HG03095 (cell line): ENCODE data around the gene UBE2E2.
A peak's percentile ranks its signal among the peaks of the same experiment; 100 is the strongest.

Experiments used
- ATAC-seq: cut with Tn5 transposase; IDR thresholded peaks from one replicate; pipeline ENCODE4 v1.9.1; 2021; ENCODE audit warnings: moderate library complexity; ENCODE audit not compliant: unreplicated experiment

The UBE2E2 gene

GRCh38 chr3:23567917-23568316, 364.8 kb downstream of the UBE2E2 start:
- no peak for ATAC-seq

GRCh38 chr3:23573827-23574226, 370.7 kb downstream of the UBE2E2 start:
- ATAC-seq, result no peak

GRCh38 chr3:23574822-23575315, 371.7 kb downstream of the UBE2E2 start:
- no peak for ATAC-seq

- no peak for ATAC-seq
These were observed 372.6 kb downstream of the UBE2E2 start for GRCh38 chr3:23575697-23576096.

DNA sequence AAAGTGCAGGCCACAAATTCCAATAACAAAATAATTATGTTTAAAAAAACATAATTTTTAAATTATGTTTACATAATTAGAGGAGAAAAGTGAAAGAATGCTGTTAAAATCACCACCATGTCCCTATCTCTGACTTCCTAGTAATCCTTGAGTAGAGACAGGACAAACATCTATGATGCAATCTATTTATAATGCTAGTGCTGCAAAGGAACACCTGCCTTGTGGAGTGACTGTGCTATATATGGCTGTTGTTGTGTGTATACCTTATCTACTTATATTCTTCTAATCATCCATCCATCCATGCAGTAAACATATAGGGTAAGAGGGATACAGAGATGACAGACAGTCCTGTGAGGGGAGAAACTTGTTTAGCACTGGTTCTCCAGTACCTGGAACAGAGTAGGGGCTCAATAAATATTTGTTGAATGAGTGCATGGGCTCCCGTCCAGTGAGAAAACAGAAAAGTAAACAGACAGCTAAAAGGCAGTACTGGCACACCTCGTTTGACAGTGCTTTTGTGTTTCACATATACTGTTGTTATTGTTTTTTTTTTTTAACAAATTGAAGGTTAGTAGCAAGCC, 373.3 kb downstream of the UBE2E2 start:
- no peak for ATAC-seq

- no peak for ATAC-seq
These were observed 377.1 kb downstream of the UBE2E2 start for GRCh38 chr3:23580096-23580713.

DNA sequence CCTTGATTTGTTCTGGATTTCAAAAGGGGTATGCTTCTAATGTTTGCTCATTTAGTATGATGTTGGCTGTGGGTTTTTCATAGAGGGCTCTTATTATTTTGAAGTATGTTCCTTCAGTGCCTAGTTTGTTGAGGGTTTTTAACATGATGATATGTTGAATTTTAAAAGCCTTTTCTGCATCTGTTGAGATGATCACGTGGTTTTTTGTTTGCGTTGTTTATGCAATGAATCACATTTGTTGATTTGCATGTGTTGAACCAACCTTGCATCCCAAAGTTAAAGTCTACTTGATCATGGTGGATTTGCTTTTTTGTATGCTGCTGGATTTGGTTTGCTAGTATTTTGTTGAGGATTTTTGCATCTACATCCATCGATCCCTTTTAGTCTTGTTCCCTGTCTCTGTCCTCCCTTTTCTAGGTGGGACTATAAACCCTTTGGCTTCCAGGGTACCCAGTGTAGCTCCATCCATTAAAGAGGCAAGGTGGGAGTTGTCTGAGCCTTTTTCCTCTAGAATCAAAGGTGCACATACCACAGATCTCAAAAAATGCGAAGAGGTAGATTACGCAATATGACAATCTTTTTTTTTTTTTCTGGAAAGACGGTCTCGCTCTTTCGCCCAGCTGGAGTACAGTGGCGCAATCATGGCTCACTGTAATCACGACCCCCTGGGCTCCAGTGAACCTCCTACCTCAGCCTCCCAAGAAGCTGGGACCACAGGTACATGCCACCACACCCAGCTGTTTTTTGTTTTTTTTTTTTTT, 381.0 kb downstream of the UBE2E2 start:
- ATAC-seq, result no peak

GRCh38 chr3:23587513-23587912, 384.4 kb downstream of the UBE2E2 start:
- ATAC-seq, result no peak

DNA sequence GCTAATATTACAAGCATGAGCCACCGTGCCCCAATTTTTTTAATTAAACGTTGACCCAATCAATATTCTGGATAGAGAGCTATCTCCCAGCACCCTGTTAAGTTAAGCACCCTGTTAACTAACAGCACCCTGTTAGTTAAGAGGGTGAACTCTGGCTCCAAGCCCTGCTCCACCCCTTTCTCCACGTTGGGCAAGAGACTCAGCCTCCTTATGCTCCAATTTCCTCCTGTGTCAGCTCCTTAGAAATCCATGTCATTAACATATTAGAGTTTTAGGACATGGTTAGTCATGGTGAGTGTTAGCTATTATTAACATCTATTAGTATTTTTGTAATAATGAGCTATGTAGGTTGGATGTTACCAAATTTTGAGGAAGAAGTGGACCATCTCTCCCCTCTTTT, 385.4 kb downstream of the UBE2E2 start:
- no peak for ATAC-seq

DNA sequence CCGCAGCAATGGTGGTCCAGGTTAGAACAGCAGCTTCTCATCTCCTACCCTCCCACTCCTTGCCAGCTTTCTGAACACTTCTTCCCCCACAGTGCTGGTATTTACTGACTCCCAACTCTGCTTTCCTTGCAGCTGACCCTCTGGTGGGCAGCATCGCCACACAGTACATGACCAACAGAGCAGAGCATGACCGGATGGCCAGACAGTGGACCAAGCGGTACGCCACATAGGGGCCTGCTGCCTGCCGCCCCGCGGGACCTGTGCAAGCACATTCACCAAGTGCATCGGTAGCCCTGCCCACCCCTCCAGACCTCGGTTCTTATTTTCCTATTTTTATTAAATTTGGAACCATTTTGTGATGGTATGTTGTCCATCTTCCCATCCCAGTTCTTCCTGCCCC, 386.5 kb downstream of the UBE2E2 start:
- ATAC-seq, result no peak

GRCh38 chr3:23590424-23591273, 387.5 kb downstream of the UBE2E2 start:
- peak; percentile 88 for ATAC-seq

DNA sequence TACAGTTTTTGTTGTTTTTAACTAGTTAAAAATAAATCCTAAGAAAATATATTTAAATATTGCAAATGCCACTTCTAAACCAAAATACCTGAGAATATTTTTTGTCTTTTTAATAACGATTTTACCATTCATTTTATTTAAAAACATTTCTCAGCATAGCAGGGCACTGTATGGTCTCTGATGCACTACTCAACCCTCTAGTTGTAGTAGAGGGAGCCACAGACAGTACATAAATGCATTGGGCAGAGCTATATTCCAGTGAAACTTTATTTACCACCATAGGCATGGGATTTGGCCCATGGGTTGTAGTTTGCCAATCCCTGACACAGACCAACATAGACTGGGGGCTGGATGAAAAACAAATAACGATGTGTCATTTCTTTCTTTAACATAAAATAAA, 388.2 kb downstream of the UBE2E2 start:
- no peak for ATAC-seq

DNA sequence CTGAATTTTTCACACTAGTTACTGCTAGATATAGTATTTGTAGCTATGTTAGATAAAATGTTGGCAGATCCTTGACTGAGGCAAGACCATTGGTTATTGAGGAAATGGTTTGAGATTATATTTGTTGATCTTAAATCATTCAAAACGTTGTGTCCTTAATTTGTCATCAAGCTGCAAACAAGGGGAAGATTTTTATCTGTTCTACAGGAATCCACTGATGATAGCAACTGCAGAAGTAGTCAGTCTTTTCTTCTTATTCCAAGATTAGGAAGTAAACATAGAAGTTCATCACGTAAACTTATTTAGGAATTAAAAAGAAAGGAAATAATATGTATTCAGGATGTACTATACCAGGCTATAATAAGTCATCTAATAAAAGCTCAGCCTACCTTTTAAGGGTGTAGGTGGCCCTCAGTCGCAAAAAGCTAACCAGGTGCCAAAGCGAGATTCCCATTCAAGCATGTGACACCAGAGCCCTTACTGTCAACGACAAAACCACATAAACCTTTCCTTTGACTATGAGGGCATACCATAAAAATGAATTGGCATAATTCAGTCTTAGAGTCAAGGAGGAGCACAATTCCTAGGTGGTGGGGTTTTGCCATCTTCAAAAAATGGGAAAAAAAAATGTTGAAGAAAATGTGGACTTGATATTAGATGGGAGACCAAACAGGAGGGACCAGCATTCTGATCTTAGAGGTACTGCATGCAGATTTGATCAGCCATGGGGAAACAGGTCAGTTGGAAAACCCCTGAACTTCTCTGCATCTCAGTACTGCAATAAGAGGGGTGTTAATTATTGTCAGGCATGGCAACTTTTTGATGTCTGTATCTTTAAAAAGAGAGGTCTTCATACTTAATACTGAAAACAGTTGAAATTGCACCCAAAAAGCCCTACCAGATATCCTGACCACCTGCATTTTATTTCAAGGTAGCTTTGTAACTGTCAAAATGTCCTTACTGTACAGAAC, 390.1 kb downstream of the UBE2E2 start:
- ATAC-seq, result peak; percentile 41

- no peak for ATAC-seq
These were observed 390.9 kb downstream of the UBE2E2 start for GRCh38 chr3:23594066-23594465.

GRCh38 chr3:23594894-23595670, 392.0 kb downstream of the UBE2E2 start:
- ATAC-seq, result no peak

DNA sequence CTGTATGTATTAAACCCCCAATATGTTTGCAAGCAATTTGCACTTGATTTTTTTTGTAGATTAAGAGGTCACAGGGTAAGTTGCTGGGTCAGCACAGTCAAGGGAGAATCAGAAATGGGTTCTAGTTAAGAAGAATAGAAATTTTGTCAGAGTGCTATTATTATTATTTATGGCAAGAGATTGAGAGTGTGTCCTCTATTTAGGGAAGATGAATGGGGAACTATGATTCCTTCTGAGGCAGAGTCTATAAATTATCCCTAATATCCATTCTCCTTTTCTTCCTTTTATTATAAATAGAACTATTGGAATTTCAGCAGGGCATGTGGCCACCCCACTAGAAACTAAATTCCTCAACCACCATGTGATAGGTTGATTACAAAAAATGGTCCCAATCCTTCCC, 392.7 kb downstream of the UBE2E2 start:
- ATAC-seq, result no peak

- no peak for ATAC-seq
These were observed 397.2 kb downstream of the UBE2E2 start for GRCh38 chr3:23600167-23600871.

DNA sequence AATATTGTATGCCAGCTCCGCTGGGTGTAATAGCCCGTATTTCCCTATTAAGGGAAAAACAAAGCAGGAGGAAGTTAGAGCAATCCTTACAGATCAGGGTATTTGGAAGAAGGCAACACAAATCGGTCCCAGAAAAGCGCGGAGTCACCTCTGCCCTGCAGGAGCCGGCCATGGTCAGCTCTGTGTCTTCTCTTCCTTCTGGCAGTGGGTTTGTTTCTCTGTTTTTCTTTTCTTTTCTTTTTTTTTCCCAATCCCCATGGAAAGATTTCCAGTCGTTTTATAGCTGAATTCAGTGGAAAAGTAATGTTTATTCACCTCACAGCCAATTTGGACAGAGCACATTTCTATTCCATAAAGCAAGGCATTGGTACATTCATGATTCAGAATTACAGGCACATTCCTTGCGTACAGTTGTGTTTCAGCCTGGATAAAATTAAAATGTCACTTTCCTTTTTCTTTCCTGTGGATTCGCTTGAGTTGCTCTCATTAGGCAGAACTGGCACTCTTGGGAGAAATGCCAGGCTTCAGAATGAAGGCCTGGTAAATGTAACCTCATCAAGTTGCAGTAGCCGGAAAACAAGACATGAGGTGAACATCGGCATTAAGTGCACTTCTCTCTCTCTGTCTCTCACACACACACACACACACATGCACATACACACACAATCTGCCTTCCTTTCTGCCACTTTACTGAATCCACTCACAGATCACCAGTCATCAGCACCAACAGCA, 398.1 kb downstream of the UBE2E2 start:
- no peak for ATAC-seq
